Neuronal stem cell (in vitro differentiated cells): Measurements from ENCODE around the gene LMTK2.

Experiments used
- DNase-seq: peaks from one replicate; pipeline ENCODE4 v3.0.0-alpha.2; 2013; ENCODE audit warnings: low spot score
- H2AFZ ChIP-seq: one replicate; pipeline ENCODE4 v1.6.1; 2013; ENCODE audit warnings: mild to moderate bottlenecking, low read length, inconsistent platforms
- H2AK5ac ChIP-seq: 2 replicates; pipeline ENCODE4 v1.6.1; 2013; ENCODE audit warnings: low read depth, mild to moderate bottlenecking, inconsistent platforms, low read length, moderate library complexity, mixed read lengths
- H2BK120ac ChIP-seq: 2 replicates; pipeline ENCODE4 v1.6.1; 2013; ENCODE audit warnings: low read depth, mild to moderate bottlenecking, inconsistent platforms, low read length, moderate library complexity, mixed read lengths
- H2BK12ac ChIP-seq: one replicate; pipeline ENCODE4 v1.6.1; 2013; ENCODE audit warnings: low read length, inconsistent platforms
- H2BK15ac ChIP-seq: 2 replicates; pipeline ENCODE4 v1.6.1; 2013; ENCODE audit warnings: mild to moderate bottlenecking, low read length, inconsistent platforms, mixed read lengths
- H2BK5ac ChIP-seq: one replicate; pipeline ENCODE4 v1.6.1; 2013; ENCODE audit warnings: inconsistent platforms, mild to moderate bottlenecking, low read length, moderate library complexity
- H3K14ac ChIP-seq: one replicate; pipeline ENCODE4 v1.6.1; 2013; ENCODE audit warnings: low read length, inconsistent platforms
- H3K18ac ChIP-seq: 2 replicates; pipeline ENCODE4 v1.6.1; 2013; ENCODE audit warnings: low read length, inconsistent platforms
- H3K23ac ChIP-seq: 2 replicates; pipeline ENCODE4 v1.6.1; 2013; ENCODE audit warnings: low read depth, mild to moderate bottlenecking, mixed read lengths, low read length, inconsistent platforms; ENCODE audit not compliant: poor library complexity
- H3K27ac ChIP-seq: replicated peaks from 3 replicates; pipeline ENCODE4 v1.5.1; 2013; ENCODE audit warnings: low read length, inconsistent platforms
- H3K27me3 ChIP-seq, 3 experiments: 2 replicates each; pipeline ENCODE4 v1.6.1; 2013; ENCODE audit warnings: low read length in 3 of 3, mild to moderate bottlenecking in 2 of 3, inconsistent platforms in 1 of 3, low read depth in 1 of 3, mixed read lengths in 1 of 3, moderate library complexity in 1 of 3; ENCODE audit not compliant: control insufficient read depth in 3 of 3, insufficient read depth in 3 of 3
- H3K36me3 ChIP-seq, 2 donors: replicated peaks in 1 of 2; 2 replicates each; pipeline ENCODE4 v1.6.1; 2013; ENCODE audit warnings: low read length in 2 of 2; ENCODE audit not compliant: control insufficient read depth in 2 of 2, insufficient read depth in 2 of 2
- H3K4ac ChIP-seq: 2 replicates; pipeline ENCODE4 v1.6.1; 2013; ENCODE audit warnings: inconsistent platforms, mild to moderate bottlenecking, low read length, moderate library complexity
- H3K4me1 ChIP-seq, 2 donors: 1 replicate in 1 of 2; 2 replicates in 1 of 2; pipeline ENCODE4 v1.6.1; 2013; ENCODE audit warnings: low read length in 2 of 2, low read depth in 1 of 2; ENCODE audit not compliant: control insufficient read depth in 2 of 2, insufficient read depth in 1 of 2
- H3K4me2 ChIP-seq: one replicate; pipeline ENCODE4 v1.6.1; 2013; ENCODE audit warnings: mild to moderate bottlenecking, low read length, inconsistent platforms; ENCODE audit not compliant: insufficient read depth, poor library complexity, severe bottlenecking
- H3K4me3 ChIP-seq, 2 donors: 2 replicates each; pipeline ENCODE4 v1.5.1; 2013; ENCODE audit warnings: low read length in 2 of 2, mild to moderate bottlenecking in 2 of 2, inconsistent platforms in 1 of 2, moderate library complexity in 1 of 2
- H3K79me1 ChIP-seq: one replicate; pipeline ENCODE4 v1.6.1; 2013; ENCODE audit warnings: low read depth, mild to moderate bottlenecking, inconsistent platforms, low read length, moderate library complexity
- H3K9ac ChIP-seq: one replicate; pipeline ENCODE4 v1.6.1; 2013; ENCODE audit warnings: mild to moderate bottlenecking, low read depth, low read length, inconsistent platforms; ENCODE audit not compliant: poor library complexity
- H3K9me3 ChIP-seq, 2 donors: replicated peaks in 1 of 2; 2 replicates each; pipeline versions ENCODE3 to v1.6.1; 2013; ENCODE audit warnings: low read length in 2 of 2, mild to moderate bottlenecking in 2 of 2, inconsistent platforms in 1 of 2, low read depth in 1 of 2, mixed read lengths in 1 of 2, moderate library complexity in 1 of 2; ENCODE audit not compliant: control insufficient read depth in 2 of 2, insufficient read depth in 1 of 2
- H4K8ac ChIP-seq: one replicate; pipeline ENCODE4 v1.6.1; 2013; ENCODE audit warnings: low read depth, mild to moderate bottlenecking, inconsistent platforms, low read length, moderate library complexity
- H4K91ac ChIP-seq: one replicate; pipeline ENCODE4 v1.6.1; 2013; ENCODE audit warnings: low read length, low read depth, mild to moderate bottlenecking, inconsistent platforms; ENCODE audit not compliant: poor library complexity
- WGBS, 2 donors: extraction: QIAGEN DNeasy Blood & Tissue Kit; methylation state at CpG; one replicate each; pipeline ENCODE4 v1.1.7; 2013; ENCODE audit warnings: missing lambda C conversion rate in 2 of 2, mixed read lengths in 1 of 2; ENCODE audit not compliant: insufficient read length in 2 of 2, insufficient replicate concordance in 1 of 2; ENCODE audit errors: extremely low coverage in 2 of 2; 5-methylcytosine and 5-hydroxymethylcytosine counted together

LMTK2 gene

DNA sequence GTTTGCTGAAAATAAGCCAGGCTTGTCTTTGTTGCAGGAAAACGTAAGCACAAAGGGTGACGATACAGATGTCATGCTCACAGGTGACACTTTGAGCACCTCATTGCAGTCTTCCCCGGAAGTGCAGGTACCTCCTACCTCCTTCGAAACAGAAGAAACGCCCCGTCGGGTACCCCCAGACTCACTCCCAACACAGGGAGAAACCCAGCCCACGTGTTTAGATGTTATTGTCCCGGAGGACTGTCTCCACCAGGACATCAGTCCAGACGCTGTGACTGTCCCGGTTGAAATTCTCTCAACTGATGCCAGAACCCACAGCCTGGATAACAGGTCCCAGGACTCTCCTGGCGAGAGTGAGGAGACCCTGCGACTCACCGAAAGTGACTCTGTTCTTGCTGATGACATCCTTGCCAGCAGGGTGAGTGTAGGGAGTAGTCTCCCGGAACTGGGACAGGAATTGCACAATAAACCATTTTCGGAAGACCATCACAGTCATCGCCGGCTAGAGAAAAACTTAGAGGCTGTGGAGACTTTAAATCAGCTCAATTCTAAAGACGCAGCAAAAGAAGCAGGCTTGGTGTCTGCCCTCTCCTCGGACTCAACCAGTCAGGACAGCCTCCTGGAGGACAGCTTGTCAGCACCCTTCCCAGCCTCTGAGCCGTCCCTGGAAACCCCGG is 86.3 kb downstream of the LMTK2 start:
- no peak overlapping the region for H4K8ac ChIP-seq
- WGBS, 2 donors, result no CpG with 5 or more reads among the region's 22 CpGs
- no peak overlapping the region for H3K27ac ChIP-seq
- H2AK5ac ChIP-seq, result no peak overlapping the region
- H3K4me3 ChIP-seq, result no peak overlapping the region
- DNase-seq, result no peak
- no peak overlapping the region for H2AFZ ChIP-seq
- no peaks in the 10 kb centered on the region for H3K79me1 ChIP-seq
- H3K4ac ChIP-seq, result no peak overlapping the region
- no peak overlapping the region for H3K9ac ChIP-seq
- H2BK120ac ChIP-seq, result no peak overlapping the region
- no peak overlapping the region for H3K14ac ChIP-seq
- H2BK5ac ChIP-seq, result no peak overlapping the region
- H3K27me3 ChIP-seq, result no peaks in the 10 kb centered on the region
- no peaks in the 10 kb centered on the region for H3K4me1 ChIP-seq
- peaks cover 23 to 81% of the 10 kb centered on the region in 2 donors for H3K36me3 ChIP-seq
- H2BK12ac ChIP-seq, result no peak overlapping the region
- H3K18ac ChIP-seq, result no peak overlapping the region
- H2BK15ac ChIP-seq, result no peak overlapping the region
- H3K9me3 ChIP-seq, result peaks cover 5 to 7% of the 10 kb centered on the region in 2 donors
- no peak overlapping the region for H4K91ac ChIP-seq
- H3K23ac ChIP-seq, result no peak overlapping the region
- no peak overlapping the region for H3K4me2 ChIP-seq

- no peak overlapping the region for H3K18ac ChIP-seq
- H3K27ac ChIP-seq, result no peak overlapping the region
- no peaks in the 10 kb centered on the region for H3K27me3 ChIP-seq
- H4K91ac ChIP-seq, result no peak overlapping the region
- peaks cover 23 to 75% of the 10 kb centered on the region in 2 donors for H3K36me3 ChIP-seq
- H3K4me2 ChIP-seq, result no peak overlapping the region
- no peak overlapping the region for H3K4ac ChIP-seq
- no peak overlapping the region for H4K8ac ChIP-seq
- no peak overlapping the region for H2BK5ac ChIP-seq
- H2AFZ ChIP-seq, result no peak overlapping the region
- H2BK15ac ChIP-seq, result no peak overlapping the region
- H3K79me1 ChIP-seq, result no peaks in the 10 kb centered on the region
- H3K9me3 ChIP-seq, result peaks cover 4 to 5% of the 10 kb centered on the region in 2 donors
- no peak overlapping the region for H2BK120ac ChIP-seq
- WGBS, 2 donors, result no CpG with 5 or more reads among the region's 37 CpGs
- H2BK12ac ChIP-seq, result no peak overlapping the region
- no peaks in the 10 kb centered on the region for H3K4me1 ChIP-seq
- H3K23ac ChIP-seq, result no peak overlapping the region
- H2AK5ac ChIP-seq, result no peak overlapping the region
- H3K9ac ChIP-seq, result no peak overlapping the region
- no peak for DNase-seq
- no peak overlapping the region for H3K4me3 ChIP-seq
- H3K14ac ChIP-seq, result no peak overlapping the region
These were observed 87.0 kb downstream of the LMTK2 start for GRCh38 chr7:98193474-98194180.

GRCh38 chr7:98194186-98194585 is 87.5 kb downstream of the LMTK2 start:
- no peak overlapping the region for H3K4ac ChIP-seq
- H3K23ac ChIP-seq, result no peak overlapping the region
- no peak overlapping the region for H3K4me2 ChIP-seq
- no peak overlapping the region for H4K8ac ChIP-seq
- no peak overlapping the region for H3K4me3 ChIP-seq
- H3K79me1 ChIP-seq, result no peaks in the 10 kb centered on the region
- no peak overlapping the region for H2BK5ac ChIP-seq
- H2BK15ac ChIP-seq, result no peak overlapping the region
- no peak overlapping the region for H3K27ac ChIP-seq
- H2AFZ ChIP-seq, result no peak overlapping the region
- no peak overlapping the region for H4K91ac ChIP-seq
- no peak overlapping the region for H3K14ac ChIP-seq
- no peaks in the 10 kb centered on the region for H3K4me1 ChIP-seq
- no peak overlapping the region for H3K18ac ChIP-seq
- peaks cover 23 to 69% of the 10 kb centered on the region in 2 donors for H3K36me3 ChIP-seq
- H3K9ac ChIP-seq, result no peak overlapping the region
- no CpG with 5 or more reads among the region's 28 CpGs for WGBS, 2 donors
- no peak overlapping the region for H2BK12ac ChIP-seq
- no peak for DNase-seq
- no peak overlapping the region for H2AK5ac ChIP-seq
- H2BK120ac ChIP-seq, result no peak overlapping the region
- H3K27me3 ChIP-seq, result no peaks in the 10 kb centered on the region
- peaks cover 2 to 5% of the 10 kb centered on the region in 2 donors for H3K9me3 ChIP-seq

GRCh38 chr7:98194672-98195457 is 88.2 kb downstream of the LMTK2 start:
- no CpG with 5 or more reads among the region's 8 CpGs for WGBS, 2 donors

More at GRCh38 chr7:98194672-98195457, 88.2 kb downstream of the LMTK2 start:
- H4K91ac ChIP-seq, result no peak overlapping the region
- no peak overlapping the region for H3K18ac ChIP-seq
- no peak overlapping the region for H4K8ac ChIP-seq
- no peak overlapping the region for H3K9ac ChIP-seq
- peaks cover 0 to 4% of the 10 kb centered on the region in 2 donors for H3K9me3 ChIP-seq
- H2BK120ac ChIP-seq, result no peak overlapping the region
- no peaks in the 10 kb centered on the region for H3K4me1 ChIP-seq
- H3K23ac ChIP-seq, result no peak overlapping the region
- no peak overlapping the region for H2BK12ac ChIP-seq
- H3K79me1 ChIP-seq, result no peaks in the 10 kb centered on the region
- no peaks in the 10 kb centered on the region for H3K27me3 ChIP-seq
- no peak overlapping the region for H3K27ac ChIP-seq
- H2AFZ ChIP-seq, result no peak overlapping the region
- no peak overlapping the region for H3K4me3 ChIP-seq
- H3K36me3 ChIP-seq, result peaks cover 20 to 66% of the 10 kb centered on the region in 2 donors
- no peak overlapping the region for H3K14ac ChIP-seq
- H3K4me2 ChIP-seq, result no peak overlapping the region
- no peak overlapping the region for H2BK5ac ChIP-seq
- H2AK5ac ChIP-seq, result no peak overlapping the region
- no peak overlapping the region for H2BK15ac ChIP-seq
- DNase-seq, result no peak
- H3K4ac ChIP-seq, result no peak overlapping the region
